HCT116 (cell line): ENCODE results near the gene ZNF335. TPM values are rescaled to one million over a fixed set of nuclear protein-coding genes. Genes with fewer than 3 reads are reported as not detected.

Experiments used
- ATAC-seq: fragments of 200-7000 bp; cut with Tn5 transposase; 2 replicates; pipeline ENCODE4 v1.9.1; 2020; ENCODE audit warnings: mild to moderate bottlenecking, moderate library complexity
- BruUV-seq: library from RNA; stranded (reverse); fragments of 400-500 nt; replicated peaks from 2 replicates; lab custom pipeline; 2021; lab: Mats Ljungman, UMichigan
- CTCF ChIA-PET: fragments of 300-600 bp; sonication (Branson Sonifier 250); formaldehyde crosslinking; loops from one replicate; lab custom pipeline; 2021; ENCODE audit warnings: antibody characterized with exemption; lab: Charles Lee
- POLR2A ChIA-PET: fragments of 300-600, 350-600 bp; sonication (Branson Sonifier 250); formaldehyde crosslinking; loops from one replicate; lab custom pipeline; 2021; ENCODE audit warnings: antibody characterized with exemption; lab: Charles Lee
- RAD21 ChIA-PET, 2 experiments: fragments of 300-600 bp; sonication (Branson Sonifier 250); formaldehyde crosslinking; loops; one replicate each; lab custom pipeline; 2023; ENCODE audit warnings: low total read pairs in 2 of 2; ENCODE audit not compliant: uncharacterized antibody in 2 of 2, unreplicated experiment in 2 of 2, low non-redundant PET in 1 of 2; lab: Charles Lee
- DNase-seq: peaks from one replicate; pipeline ENCODE4 v3.0.0-alpha.2; 2010; ENCODE audit warnings: low read depth, low spot score
- H2AFZ ChIP-seq: fragments of 200-600 bp; shearing (Covaris generic), sonication (generic); 2 replicates; pipeline ENCODE4 v1.6.1; 2017; ENCODE audit warnings: low read depth, mixed run types, mixed read lengths, antibody characterized with exemption, low read length; ENCODE audit not compliant: poor library complexity, severe bottlenecking
- H3K27ac ChIP-seq: 2 replicates; pipeline ENCODE4 v1.5.1; 2012; ENCODE audit warnings: low read depth, low read length
- H3K27me3 ChIP-seq: fragments of 200-600 bp; sonication (generic); 2 replicates; pipeline ENCODE4 v1.6.1; 2016; ENCODE audit warnings: mixed run types, low read length, mixed read lengths; ENCODE audit not compliant: insufficient read depth
- H3K36me3 ChIP-seq, 2 experiments: fragments of 200-500 bp in 1 of 2; fragments of 200-600 bp in 1 of 2; sonication (Bioruptor generic) in 1 of 2; sonication (generic) in 1 of 2; 2 replicates each; pipeline versions ENCODE4 v1.5.1 to v1.6.1; 2014 to 2016; ENCODE audit warnings: low read length in 2 of 2, inconsistent platforms in 1 of 2, mixed read lengths in 1 of 2, mixed run types in 1 of 2; ENCODE audit not compliant: insufficient read depth in 2 of 2, control insufficient read depth in 1 of 2
- H3K4me1 ChIP-seq, 2 experiments: fragments of 200-600 bp in 1 of 2; sonication (generic) in 1 of 2; 2 replicates each; pipeline versions ENCODE4 v1.5.1 to v1.6.1; 2012 to 2017; ENCODE audit warnings: low read length in 2 of 2, inconsistent platforms in 1 of 2, mild to moderate bottlenecking in 1 of 2, mixed read lengths in 1 of 2, mixed run types in 1 of 2, moderate library complexity in 1 of 2; ENCODE audit not compliant: insufficient read depth in 2 of 2, control insufficient read depth in 1 of 2
- H3K4me2 ChIP-seq: fragments of 200-600 bp; sonication (generic); 2 replicates; pipeline ENCODE4 v1.6.1; 2017; ENCODE audit warnings: mixed run types, low read length, mixed read lengths
- H3K4me3 ChIP-seq, 2 experiments: fragments of 200-600 bp in 1 of 2; sonication (generic) in 1 of 2; replicated peaks in 1 of 2; 2 replicates each; pipeline ENCODE4 v1.5.1; 2011 to 2016; ENCODE audit warnings: low read length in 2 of 2, control low read depth in 1 of 2, low read depth in 1 of 2, mild to moderate bottlenecking in 1 of 2, mixed read lengths in 1 of 2, mixed run types in 1 of 2
- H3K79me2 ChIP-seq: fragments of 200-600 bp; sonication (generic); 2 replicates; pipeline ENCODE4 v1.6.1; 2017; ENCODE audit warnings: mild to moderate bottlenecking, mixed run types, low read length, moderate library complexity, mixed read lengths; ENCODE audit not compliant: insufficient read depth
- H3K9ac ChIP-seq: fragments of 200-600 bp; sonication (generic); 2 replicates; pipeline ENCODE4 v1.6.1; 2016; ENCODE audit warnings: low read length, mixed read lengths
- H3K9me2 ChIP-seq: fragments of 200-600 bp; sonication (generic), shearing (Covaris generic); 2 replicates; pipeline ENCODE4 v1.6.1; 2017; ENCODE audit warnings: mixed run types, mild to moderate bottlenecking, moderate library complexity; ENCODE audit not compliant: insufficient read depth
- H3K9me3 ChIP-seq, 2 experiments: fragments of 200-500 bp in 1 of 2; fragments of 200-600 bp in 1 of 2; sonication (Bioruptor generic) in 1 of 2; sonication (generic) in 1 of 2; 2 replicates each; pipeline ENCODE4 v1.6.1; 2014 to 2017; ENCODE audit warnings: low read length in 2 of 2, mixed read lengths in 2 of 2, inconsistent platforms in 1 of 2, low read depth in 1 of 2, mild to moderate bottlenecking in 1 of 2, mixed run types in 1 of 2, moderate library complexity in 1 of 2; ENCODE audit not compliant: control insufficient read depth in 1 of 2, insufficient read depth in 1 of 2
- H4K20me1 ChIP-seq: fragments of 200-600 bp; sonication (generic), shearing (Covaris generic); 2 replicates; pipeline ENCODE4 v1.6.1; 2017; ENCODE audit warnings: mixed run types, mild to moderate bottlenecking, moderate library complexity; ENCODE audit not compliant: insufficient read depth
- ATF3 ChIP-seq: IDR thresholded peaks from 2 replicates; pipeline ENCODE4 v1.6.1; 2012
- CBX3 ChIP-seq: IDR thresholded peaks from 2 replicates; pipeline ENCODE4 v1.6.1; 2012; ENCODE audit warnings: low read depth
- ELF1 ChIP-seq: IDR thresholded peaks from 2 replicates; pipeline ENCODE4 v1.6.1; 2012; ENCODE audit warnings: low read depth, borderline replicate concordance
- EZH2 ChIP-seq: fragments of 200-600 bp; sonication (generic); IDR thresholded peaks from 2 replicates; pipeline ENCODE4 v1.6.1; 2017; ENCODE audit warnings: antibody characterized with exemption, mixed run types
- FOSL1 ChIP-seq: IDR thresholded peaks from 2 replicates; pipeline ENCODE4 v1.6.1; 2012; ENCODE audit warnings: low read depth
- JUND ChIP-seq: IDR thresholded peaks from 2 replicates; pipeline ENCODE4 v1.6.1; 2012
- MAX ChIP-seq: IDR thresholded peaks from 2 replicates; pipeline ENCODE4 v1.6.1; 2012
- POLR2AphosphoS5 ChIP-seq: IDR thresholded peaks from 2 replicates; pipeline ENCODE4 v1.6.1; 2011; ENCODE audit warnings: mild to moderate bottlenecking, low read depth, low read length, moderate library complexity
- REST ChIP-seq: IDR thresholded peaks from 2 replicates; pipeline ENCODE4 v1.6.1; 2012; ENCODE audit warnings: low read depth
- SIN3A ChIP-seq: IDR thresholded peaks from 2 replicates; pipeline ENCODE4 v1.6.1; 2012; ENCODE audit warnings: low read depth
- SP1 ChIP-seq: IDR thresholded peaks from 2 replicates; pipeline ENCODE4 v1.6.1; 2012; ENCODE audit warnings: low read depth
- SRF ChIP-seq: IDR thresholded peaks from 2 replicates; pipeline ENCODE4 v1.6.1; 2012; ENCODE audit warnings: low read depth
- TCF7L2 ChIP-seq: IDR thresholded peaks from 2 replicates; pipeline ENCODE4 v1.7.0; 2011; ENCODE audit warnings: borderline replicate concordance, inconsistent platforms; ENCODE audit not compliant: insufficient read depth, insufficient read length; ENCODE audit errors: extremely low read depth
- ZBTB33 ChIP-seq: IDR thresholded peaks from 2 replicates; pipeline ENCODE4 v1.6.1; 2011; ENCODE audit warnings: mild to moderate bottlenecking, low read length, moderate library complexity; ENCODE audit not compliant: insufficient replicate concordance; ENCODE audit errors: extremely low read depth
- ZFX ChIP-seq: fragments of 450-650 bp; IDR thresholded peaks from 2 replicates; pipeline ENCODE4 v1.6.1; 2017
- intact Hi-C: fragments of 100-400 bp; cut with micrococcal nuclease; formaldehyde crosslinking; loops from 2 replicates; pipeline ENCODE4 v1.10.0; 2022
- total RNA-seq: library from RNA; stranded (reverse); gene quantifications from one replicate; pipeline ENCODE4 v1.2.1, GENCODE V29; 2021; ENCODE audit not compliant: unreplicated experiment

The ZNF335 gene
- total RNA-seq, 1 experiment from 2014 or later = 20.8 TPM

GRCh38 chr20:45927071-45927878 is 44.7 kb downstream of the ZNF335 start:
- intact Hi-C loops = no loop called here
- no peaks in the 10 kb centered on the region for H3K9me3 ChIP-seq
- CTCF ChIA-PET = no interaction called here
- no peaks in the 10 kb centered on the region for H3K79me2 ChIP-seq
- DNase-seq (no peak), ATAC-seq (no peak)
- H3K27me3 ChIP-seq = no peaks in the 10 kb centered on the region
- H3K36me3 ChIP-seq = no peaks in the 10 kb centered on the region
- BruUV-seq = no TSS peak
- no peak overlapping the region for H3K9ac ChIP-seq
- no peak overlapping the region for H3K27ac ChIP-seq
- H3K4me1 ChIP-seq = no peaks in the 10 kb centered on the region
- POLR2A ChIA-PET = interaction anchor here (1.0 kb wide), 1 partner anchor 11 kb away, joined by 3 read pairs; no protein-coding TSS in a partner anchor
- no peak overlapping the region for H2AFZ ChIP-seq
- RAD21 ChIA-PET = no interaction called here
- no peaks in the 10 kb centered on the region for H3K9me2 ChIP-seq
- no peak overlapping the region for H3K4me2 ChIP-seq
- TF ChIP-seq CBX3 (no peak), SRF (no peak), TCF7L2 (no peak), EZH2 (no peak), ATF3 (no peak)
- H3K4me3 ChIP-seq = no peak overlapping the region
- H4K20me1 ChIP-seq = no peaks in the 10 kb centered on the region

GRCh38 chr20:45926731-45927070 is 45.3 kb downstream of the ZNF335 start:
- intact Hi-C loops = no loop called here
- no peaks in the 10 kb centered on the region for H3K79me2 ChIP-seq
- H3K4me2 ChIP-seq = no peak overlapping the region
- RAD21 ChIA-PET = no interaction called here
- no peak overlapping the region for H2AFZ ChIP-seq
- H3K4me1 ChIP-seq = no peaks in the 10 kb centered on the region
- H3K36me3 ChIP-seq = no peaks in the 10 kb centered on the region
- no peaks in the 10 kb centered on the region for H3K9me3 ChIP-seq
- no peak for DNase-seq
- no peaks in the 10 kb centered on the region for H3K27me3 ChIP-seq
- H3K27ac ChIP-seq = no peak overlapping the region
- BruUV-seq = no TSS peak
- no peaks in the 10 kb centered on the region for H4K20me1 ChIP-seq
- POLR2A ChIA-PET = interaction anchor here (1.0 kb wide), 1 partner anchor 11 kb away, joined by 3 read pairs; no protein-coding TSS in a partner anchor
- no peaks in the 10 kb centered on the region for H3K9me2 ChIP-seq
- ATAC-seq = no peak
- CTCF ChIA-PET = no interaction called here
- no peak overlapping the region for H3K4me3 ChIP-seq
- no peak overlapping the region for H3K9ac ChIP-seq
- TF ChIP-seq REST (no peak), SP1 (no peak), JUND (no peak), ELF1 (no peak), SIN3A (no peak), ATF3 (no peak), MAX (no peak), FOSL1 (no peak), ZBTB33 (no peak), POLR2AphosphoS5 (no peak), ZFX (no peak)
